Diencephalon (tissue), 1 donor: ENCODE results near the gene BTNL8. TPM values are rescaled to one million over a fixed set of nuclear protein-coding genes. Genes with fewer than 3 reads are reported as not detected.

Source experiments
- small RNA-seq: library from RNA; depleted of rRNA; stranded (forward); fragments of <200 nt; gene quantifications from one replicate; pipeline ENCODE3, GENCODE V24; 2014
- total RNA-seq: library from RNA; depleted of rRNA; stranded (reverse); fragments of >200 nt; gene quantifications from one replicate; pipeline ENCODE4 v1.2.3, GENCODE V29; 2014

Gene BTNL8
- not detected for total RNA-seq

GRCh38 chr5:180898621-180899246, at the start of gene BTNL8:
TSS of gene BTNL8 (plus strand) at chr5:180899159. CDS start at chr5:180899311, 152 bp downstream.

DNA sequence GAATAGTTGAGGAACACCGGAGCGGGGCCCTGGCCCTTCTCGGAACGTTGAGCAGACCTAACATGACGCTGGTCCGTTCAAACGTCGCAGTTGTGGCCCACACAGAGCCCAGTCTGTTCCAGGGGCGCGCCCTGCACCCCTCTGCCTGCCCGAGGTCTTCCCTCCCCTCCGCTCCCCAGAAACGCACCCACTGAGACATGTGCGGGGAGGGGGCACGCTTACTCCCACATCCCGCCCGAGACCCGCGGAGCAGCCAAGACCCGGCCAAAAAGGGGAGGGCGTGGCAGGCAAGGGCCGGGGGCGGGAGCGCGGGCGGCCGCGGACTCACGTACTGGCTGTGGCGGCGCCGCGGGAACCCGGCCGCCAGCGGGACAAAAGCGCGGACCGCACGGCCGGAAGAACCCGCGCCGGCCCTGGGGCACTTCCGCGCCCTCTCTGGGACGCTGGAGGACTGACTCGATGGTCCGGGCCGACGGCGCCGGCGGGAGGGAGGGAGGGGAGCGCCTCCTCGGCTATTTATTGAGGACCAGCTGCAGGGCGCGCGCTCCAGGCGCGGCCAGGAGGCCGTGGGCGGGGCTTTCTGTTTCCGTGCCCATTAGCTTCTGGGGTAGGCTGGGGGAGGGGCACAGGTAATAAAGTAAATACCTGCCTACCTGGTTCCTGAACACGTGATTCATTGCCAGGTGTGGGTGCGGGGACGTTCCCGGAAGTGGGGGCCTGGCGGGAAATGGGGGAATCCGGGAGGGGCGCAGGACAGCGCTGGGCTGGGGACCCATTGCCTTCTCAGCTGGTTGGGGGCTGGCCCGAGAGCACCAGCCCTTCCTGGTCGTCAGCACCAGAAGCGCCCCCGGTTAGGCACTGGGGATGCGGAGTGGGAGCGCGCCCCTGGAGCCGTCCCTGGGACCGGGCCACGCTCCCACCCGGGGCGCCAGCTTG, 37.8 kb upstream of the BTNL8 start, which contains the start of gene ZFP62:
Gene ZFP62, minus strand, starts transcription at position 390 of the 936 bp plus-strand sequence. Its CDS starts 57 bp downstream, at position 333.

GRCh38 chr5:180988592-180988991, 89.6 kb downstream of the BTNL8 start, which contains the start of gene BTNL3:
TSS of gene BTNL3 (plus strand) at chr5:180988846. CDS start at chr5:180989029, 183 bp downstream.

Small RNA genes within 50 kb of the gene (small RNA-seq; reads per million reads assigned to genes)
- gene RF00019 (not detected), gene RPS29P12 (not detected)

Other genes starting within 250 kb of the BTNL8 start
- 2.5 TPM for gene FLT4, start 249.6 kb upstream of the BTNL8 start, total RNA-seq
- not detected for gene OR2Y1, start 159.1 kb upstream of the BTNL8 start, total RNA-seq
- gene MGAT1, start 96.4 kb upstream of the BTNL8 start, total RNA-seq, result 27.2 TPM
- 39.2 TPM for gene ZFP62, start 37.9 kb upstream of the BTNL8 start, total RNA-seq
- gene BTNL3, start 89.7 kb downstream of the BTNL8 start, total RNA-seq, result not detected
- gene BTNL9, start 141.1 kb downstream of the BTNL8 start, total RNA-seq, result 4.2 TPM
- not detected for gene OR2V1, start 232.0 kb downstream of the BTNL8 start, total RNA-seq
- gene OR2V2, start 248.4 kb downstream of the BTNL8 start, total RNA-seq, result not detected